GM12874 (cell line): ENCODE data around the gene MED10.

ENCODE experiments used
- TF ChIP-seq, protein P1 (sequence below): IDR thresholded peaks from 2 replicates; pipeline ENCODE4 v1.5.1; 2011; ENCODE audit warnings: low read depth, mild to moderate bottlenecking, control low read depth, low read length, moderate library complexity; ENCODE audit not compliant: insufficient read depth

The MED10 gene

DNA sequence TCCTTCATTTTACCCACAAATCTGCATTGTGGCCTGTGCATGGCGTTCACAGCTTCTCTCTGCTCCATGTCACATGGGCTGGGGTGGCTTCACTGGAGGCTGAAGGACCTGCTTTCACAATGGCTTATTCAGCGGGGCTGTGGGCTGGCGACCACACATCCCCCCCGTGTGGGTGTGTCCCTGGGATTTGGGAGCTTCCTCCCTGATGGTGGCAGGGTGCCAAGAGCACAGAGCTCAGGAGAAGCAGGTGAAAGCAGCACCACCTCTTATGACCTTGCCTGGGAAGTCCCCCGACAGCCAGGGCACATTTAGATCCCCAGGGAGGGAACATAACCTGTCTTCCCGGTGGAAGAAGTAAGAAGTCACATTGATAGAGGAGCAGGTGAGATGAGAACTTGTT is 5.0 kb upstream of the MED10 start:
- TF ChIP-seq, protein P1, sequence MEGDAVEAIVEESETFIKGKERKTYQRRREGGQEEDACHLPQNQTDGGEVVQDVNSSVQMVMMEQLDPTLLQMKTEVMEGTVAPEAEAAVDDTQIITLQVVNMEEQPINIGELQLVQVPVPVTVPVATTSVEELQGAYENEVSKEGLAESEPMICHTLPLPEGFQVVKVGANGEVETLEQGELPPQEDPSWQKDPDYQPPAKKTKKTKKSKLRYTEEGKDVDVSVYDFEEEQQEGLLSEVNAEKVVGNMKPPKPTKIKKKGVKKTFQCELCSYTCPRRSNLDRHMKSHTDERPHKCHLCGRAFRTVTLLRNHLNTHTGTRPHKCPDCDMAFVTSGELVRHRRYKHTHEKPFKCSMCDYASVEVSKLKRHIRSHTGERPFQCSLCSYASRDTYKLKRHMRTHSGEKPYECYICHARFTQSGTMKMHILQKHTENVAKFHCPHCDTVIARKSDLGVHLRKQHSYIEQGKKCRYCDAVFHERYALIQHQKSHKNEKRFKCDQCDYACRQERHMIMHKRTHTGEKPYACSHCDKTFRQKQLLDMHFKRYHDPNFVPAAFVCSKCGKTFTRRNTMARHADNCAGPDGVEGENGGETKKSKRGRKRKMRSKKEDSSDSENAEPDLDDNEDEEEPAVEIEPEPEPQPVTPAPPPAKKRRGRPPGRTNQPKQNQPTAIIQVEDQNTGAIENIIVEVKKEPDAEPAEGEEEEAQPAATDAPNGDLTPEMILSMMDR = no peak

DNA sequence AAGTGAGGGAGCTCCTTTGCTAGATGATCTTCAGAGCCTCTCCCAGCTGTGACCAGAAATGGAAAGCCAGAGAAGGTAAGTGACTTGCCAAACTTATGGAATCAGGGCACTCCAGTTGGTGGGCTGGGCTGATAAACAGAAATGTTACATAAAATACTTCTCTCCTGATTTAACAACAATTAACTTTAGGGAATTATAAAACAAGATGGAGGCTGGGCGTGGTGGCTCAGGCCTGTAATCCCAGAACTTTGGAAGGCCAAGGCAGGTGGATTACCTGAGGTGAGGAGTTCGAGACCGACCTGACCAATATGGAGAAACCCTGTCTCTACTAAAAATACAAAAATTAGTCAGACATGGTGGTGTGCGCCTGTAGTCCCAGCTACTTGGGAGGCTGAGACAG is 899 bp upstream of the MED10 start:
- TF ChIP-seq, protein P1 = no peak

DNA sequence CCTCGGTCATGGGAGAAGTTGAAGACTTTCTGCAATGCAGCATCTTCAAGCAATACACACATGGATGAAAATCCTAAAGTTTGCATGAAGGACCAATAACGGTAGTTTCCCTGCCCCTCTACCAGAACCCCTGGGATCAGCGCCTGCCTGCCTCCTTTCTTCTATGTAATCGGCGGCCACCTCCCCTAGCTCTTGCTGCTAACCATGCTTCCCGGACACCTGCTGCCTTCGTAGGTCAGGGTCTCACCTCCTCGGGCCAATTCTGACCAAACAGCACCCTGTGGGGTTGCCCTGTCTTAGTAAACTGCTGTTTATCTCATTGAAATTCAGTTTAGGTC is 388 bp upstream of the MED10 start:
- TF ChIP-seq, protein P1 = no peak

DNA sequence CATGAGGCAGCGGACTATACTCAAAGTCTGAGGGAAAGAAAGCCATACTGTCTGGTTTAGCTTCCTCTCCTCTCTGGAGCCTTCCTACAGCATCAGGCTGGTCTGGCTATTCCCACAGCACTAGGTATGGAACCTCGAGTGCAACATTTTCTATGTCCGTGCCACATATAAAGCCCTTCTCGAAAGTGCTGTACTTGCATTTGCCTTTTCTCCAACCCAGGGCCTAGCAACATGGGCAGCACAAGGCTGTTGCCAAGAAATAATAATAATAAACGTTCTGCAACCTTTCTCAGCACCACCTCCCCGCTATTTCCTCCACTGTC is 804 bp downstream of the MED10 start:
- TF ChIP-seq, protein P1 = no peak

DNA sequence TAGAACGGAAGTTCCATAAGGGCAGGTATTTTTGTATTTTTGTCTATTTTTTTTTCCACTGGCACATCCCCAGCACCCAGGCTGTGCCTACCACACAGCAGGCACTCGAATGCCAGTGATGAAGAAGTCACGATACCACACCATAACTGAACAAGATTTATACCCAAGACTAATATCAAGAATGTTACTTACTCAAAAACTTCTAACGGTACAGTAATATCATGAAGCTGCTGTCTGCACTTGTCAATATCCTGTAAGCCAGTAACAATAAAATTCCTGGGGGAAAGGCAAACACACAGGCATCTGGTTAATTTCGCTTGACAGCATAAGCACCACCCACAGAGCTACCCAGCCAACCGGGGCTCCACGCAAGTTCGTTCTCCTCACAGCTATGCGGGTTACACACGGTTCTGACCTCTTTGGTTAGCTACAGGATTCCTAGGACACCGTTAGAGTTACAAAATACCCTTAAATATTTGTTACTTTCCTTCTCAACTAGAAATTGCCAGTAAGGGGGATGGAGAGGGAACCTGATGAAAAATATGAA is 1.3 kb downstream of the MED10 start:
- TF ChIP-seq, protein P1 = no peak

DNA sequence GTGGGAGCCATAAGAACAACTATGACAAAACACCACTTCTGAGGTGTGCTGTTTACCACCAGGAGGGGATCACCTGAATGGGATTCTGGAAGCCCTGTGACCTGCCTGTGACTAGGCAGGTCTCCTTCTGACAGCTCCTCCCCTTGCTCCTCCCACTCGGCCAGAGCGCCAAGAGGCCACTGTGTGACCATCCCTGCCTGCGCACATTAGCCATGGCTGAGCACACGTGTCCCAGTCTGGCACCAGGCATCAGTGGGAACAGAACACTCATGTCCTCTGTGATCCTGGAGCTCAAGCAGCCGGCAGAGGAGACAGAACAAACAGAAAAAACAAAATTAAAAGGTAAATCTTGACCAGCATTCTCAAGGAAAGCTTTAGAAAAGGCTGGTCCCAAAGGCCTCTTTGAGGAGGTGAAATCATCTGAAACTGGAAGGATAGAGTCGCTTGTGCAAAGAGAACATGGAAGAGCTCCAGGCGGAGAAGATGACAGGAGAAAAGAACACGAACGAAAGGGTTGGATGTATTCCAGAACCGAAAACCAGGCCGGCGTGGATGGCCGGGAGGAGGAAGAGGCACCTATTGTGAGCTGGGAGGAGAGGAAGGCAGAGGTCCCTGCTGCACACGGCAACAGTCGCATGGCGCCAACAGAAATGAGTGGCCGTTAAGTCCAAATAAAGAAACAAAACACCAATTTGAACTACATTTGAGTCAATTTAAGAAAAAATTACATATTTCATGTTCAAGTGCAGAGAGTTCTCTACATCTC is 5.1 kb downstream of the MED10 start:
- TF ChIP-seq, protein P1 = no peak

DNA sequence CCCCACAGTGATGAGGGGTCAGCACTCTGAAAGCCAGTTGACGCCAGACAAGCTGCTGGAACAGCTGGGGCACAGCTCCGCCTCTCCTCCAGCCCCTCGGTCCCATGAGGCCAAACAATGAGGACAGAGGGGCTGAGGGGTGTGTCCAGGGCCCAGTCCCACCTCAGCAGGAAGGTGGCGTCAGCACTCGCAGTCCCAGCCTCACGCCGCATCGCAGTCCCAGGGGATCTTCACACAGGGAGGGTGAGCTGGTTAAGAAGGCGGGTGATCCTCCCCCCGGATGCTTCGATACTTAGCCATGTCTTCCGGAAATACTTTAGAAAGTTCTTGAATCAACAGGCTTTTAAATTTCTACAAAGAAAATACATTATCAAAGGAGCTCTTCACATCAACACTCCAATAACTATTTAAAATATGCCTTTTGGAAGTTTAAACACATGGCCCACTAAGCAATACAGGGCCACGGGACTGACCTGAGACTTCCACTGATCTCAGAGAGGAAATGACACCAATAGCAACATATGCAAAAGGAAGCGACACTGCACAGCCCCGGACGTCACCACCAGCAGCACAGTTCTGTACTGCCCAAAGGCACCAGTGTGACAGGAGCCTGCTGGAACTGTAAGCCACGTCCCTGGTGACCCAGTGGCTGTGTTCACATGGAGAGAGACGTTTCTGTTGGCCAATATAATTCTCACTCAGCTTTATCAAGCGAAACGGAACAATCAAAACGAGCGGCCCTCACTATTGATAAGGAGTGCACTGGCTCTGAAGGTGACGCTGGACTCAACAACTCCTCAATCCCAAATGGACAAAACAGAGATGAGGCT is 5.9 kb downstream of the MED10 start:
- TF ChIP-seq, protein P1 = no peak
